ENCODE results near the gene LYPLA2. TPM values are rescaled to one million over a fixed set of nuclear protein-coding genes. Genes with fewer than 3 reads are reported as not detected.

LYPLA2 gene
- total and polyA plus RNA-seq, 4 donors = 26.3 to 71.1 (median 43.2) TPM

DNA sequence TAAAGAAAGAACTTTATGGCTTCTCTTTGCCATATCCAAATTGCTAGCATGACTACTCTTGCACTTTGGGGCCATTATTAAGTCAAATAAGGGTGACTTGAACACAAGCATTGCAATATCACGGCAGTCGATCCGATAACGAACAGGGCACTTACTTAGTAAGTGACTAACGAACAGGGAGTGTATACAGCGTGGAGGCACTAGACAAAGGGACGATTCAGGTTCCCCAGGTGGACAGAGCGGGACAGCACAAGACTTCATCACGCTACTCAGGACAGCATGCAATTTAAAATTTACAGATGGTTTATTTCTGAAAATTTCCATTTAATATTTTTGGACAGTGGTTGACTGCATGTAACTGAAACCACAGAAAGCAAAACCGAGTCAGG is 18.1 kb upstream of the LYPLA2 start:
- no peaks in the 10 kb centered on the region for H3K27me3 ChIP-seq (ENCODE audit: control insufficient read depth in 4 of 4, insufficient read depth in 4 of 4, low read length in 3 of 4)
- 70% methylated on average over 10 of the region's 10 CpGs for WGBS
- no peak overlapping the region for H3K9ac ChIP-seq (ENCODE audit: low read depth in 1 of 2, low read length in 2 of 2)
- H3K9me3 ChIP-seq (ENCODE audit: control insufficient read depth in 4 of 4, low read length in 3 of 4) = no peaks in the 10 kb centered on the region
- H3K36me3 ChIP-seq (ENCODE audit: control insufficient read depth in 4 of 4, insufficient read depth in 3 of 4, low read depth in 1 of 4, low read length in 3 of 4) = peaks cover 0 to 2% (median under 1%) of the 10 kb centered on the region in 4 donors
- TF ChIP-seq SP1 (IDR thresholded peaks at IDR 0.05) = no peak
- TF ChIP-seq TAF1 (conservative IDR thresholded peaks at IDR 0.05) = no peak
- TF ChIP-seq EGR1 (IDR thresholded peaks at IDR 0.05; ENCODE audit: low read depth in 2 of 2) = no peak
- no peak for TF ChIP-seq FOXA2 (IDR thresholded peaks at IDR 0.05)
- TF ChIP-seq GABPA (IDR thresholded peaks at IDR 0.05 in 1 of 2, conservative IDR thresholded peaks at IDR 0.05 in 1 of 2) = no peak
- no peak for TF ChIP-seq NR2F2 (IDR thresholded peaks at IDR 0.05)
- TF ChIP-seq ZBTB33 (IDR thresholded peaks at IDR 0.05) = no peak
- no peak for TF ChIP-seq RXRA (IDR thresholded peaks at IDR 0.05)
- no peak for TF ChIP-seq MAX (IDR thresholded peaks at IDR 0.05)
- no peak for TF ChIP-seq HNF4A (conservative IDR thresholded peaks at IDR 0.05)
- TF ChIP-seq, protein P1, sequence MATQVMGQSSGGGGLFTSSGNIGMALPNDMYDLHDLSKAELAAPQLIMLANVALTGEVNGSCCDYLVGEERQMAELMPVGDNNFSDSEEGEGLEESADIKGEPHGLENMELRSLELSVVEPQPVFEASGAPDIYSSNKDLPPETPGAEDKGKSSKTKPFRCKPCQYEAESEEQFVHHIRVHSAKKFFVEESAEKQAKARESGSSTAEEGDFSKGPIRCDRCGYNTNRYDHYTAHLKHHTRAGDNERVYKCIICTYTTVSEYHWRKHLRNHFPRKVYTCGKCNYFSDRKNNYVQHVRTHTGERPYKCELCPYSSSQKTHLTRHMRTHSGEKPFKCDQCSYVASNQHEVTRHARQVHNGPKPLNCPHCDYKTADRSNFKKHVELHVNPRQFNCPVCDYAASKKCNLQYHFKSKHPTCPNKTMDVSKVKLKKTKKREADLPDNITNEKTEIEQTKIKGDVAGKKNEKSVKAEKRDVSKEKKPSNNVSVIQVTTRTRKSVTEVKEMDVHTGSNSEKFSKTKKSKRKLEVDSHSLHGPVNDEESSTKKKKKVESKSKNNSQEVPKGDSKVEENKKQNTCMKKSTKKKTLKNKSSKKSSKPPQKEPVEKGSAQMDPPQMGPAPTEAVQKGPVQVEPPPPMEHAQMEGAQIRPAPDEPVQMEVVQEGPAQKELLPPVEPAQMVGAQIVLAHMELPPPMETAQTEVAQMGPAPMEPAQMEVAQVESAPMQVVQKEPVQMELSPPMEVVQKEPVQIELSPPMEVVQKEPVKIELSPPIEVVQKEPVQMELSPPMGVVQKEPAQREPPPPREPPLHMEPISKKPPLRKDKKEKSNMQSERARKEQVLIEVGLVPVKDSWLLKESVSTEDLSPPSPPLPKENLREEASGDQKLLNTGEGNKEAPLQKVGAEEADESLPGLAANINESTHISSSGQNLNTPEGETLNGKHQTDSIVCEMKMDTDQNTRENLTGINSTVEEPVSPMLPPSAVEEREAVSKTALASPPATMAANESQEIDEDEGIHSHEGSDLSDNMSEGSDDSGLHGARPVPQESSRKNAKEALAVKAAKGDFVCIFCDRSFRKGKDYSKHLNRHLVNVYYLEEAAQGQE (IDR thresholded peaks at IDR 0.05) = no peak
- TF ChIP-seq ATF3 (IDR thresholded peaks at IDR 0.05) = no peak
- TF ChIP-seq FOXA1 (IDR thresholded peaks at IDR 0.05) = no peak
- DNase-seq (ENCODE audit: low spot score) = no peak
- peaks cover 3 to 42% (median 31%) of the 10 kb centered on the region in 4 donors for H3K4me1 ChIP-seq (ENCODE audit: control insufficient read depth in 4 of 4, insufficient read depth in 4 of 4, low read length in 3 of 4)
- no peak overlapping the region for H3K4me3 ChIP-seq (ENCODE audit: low read depth in 1 of 3, low read length in 3 of 3)
- no peak overlapping the region for H3K27ac ChIP-seq (ENCODE audit: low read depth in 1 of 2, low read length in 2 of 2)

DNA sequence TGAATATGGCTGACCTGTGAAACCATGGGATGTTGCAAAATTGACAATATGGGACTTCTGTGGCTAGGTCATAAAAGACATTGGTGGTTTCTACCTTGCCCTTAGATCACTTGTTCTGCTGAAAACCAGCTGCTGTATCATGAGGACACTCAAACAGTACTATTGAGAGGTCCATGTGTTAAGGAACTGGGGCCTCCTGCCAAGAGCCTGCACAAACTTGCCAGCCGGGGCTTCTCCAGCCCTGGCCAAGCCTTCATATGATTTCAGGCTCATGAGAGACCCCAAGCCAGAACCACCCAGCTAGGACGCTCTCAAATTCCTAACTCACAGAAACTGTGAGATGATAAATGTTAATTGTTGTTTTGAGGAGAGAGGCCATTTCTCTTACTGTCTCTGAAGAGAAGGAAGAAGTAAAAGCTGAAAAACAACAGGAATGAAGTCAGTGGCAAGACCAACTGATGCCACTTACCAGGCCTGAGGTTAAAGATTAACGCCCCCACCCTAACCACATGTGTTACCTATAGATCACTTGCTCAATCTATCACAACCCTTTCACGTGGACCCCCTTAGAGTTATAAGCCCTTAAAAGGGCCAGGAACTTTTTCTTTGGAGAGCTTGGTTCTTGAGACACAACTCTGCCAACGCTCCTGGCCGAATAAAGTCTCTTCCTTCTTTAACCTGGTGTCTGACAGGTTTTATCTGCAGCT is 16.6 kb upstream of the LYPLA2 start:
- Histone ChIP-seq H3K9me3 (ENCODE audit: control insufficient read depth in 4 of 4, low read length in 3 of 4) (no peaks in the 10 kb centered on the region), H3K27ac (ENCODE audit: low read depth in 1 of 2, low read length in 2 of 2) (no peak overlapping the region), H3K36me3 (ENCODE audit: control insufficient read depth in 4 of 4, insufficient read depth in 3 of 4, low read depth in 1 of 4, low read length in 3 of 4) (peaks cover 0 to 2% (median 0%) of the 10 kb centered on the region in 4 donors), H3K4me3 (ENCODE audit: low read depth in 1 of 3, low read length in 3 of 3) (no peak overlapping the region), H3K27me3 (ENCODE audit: control insufficient read depth in 4 of 4, insufficient read depth in 4 of 4, low read length in 3 of 4) (no peaks in the 10 kb centered on the region), H3K9ac (ENCODE audit: low read depth in 1 of 2, low read length in 2 of 2) (no peak overlapping the region), H3K4me1 (ENCODE audit: control insufficient read depth in 4 of 4, insufficient read depth in 4 of 4, low read length in 3 of 4) (peaks cover 6 to 51% (median 38%) of the 10 kb centered on the region in 4 donors)
- 82% methylated on average over 6 of the region's 6 CpGs for WGBS
- no peak for DNase-seq (ENCODE audit: low spot score)
- TF ChIP-seq HNF4G (IDR thresholded peaks at IDR 0.05) = no peak
- no peak for TF ChIP-seq YY1 (IDR thresholded peaks at IDR 0.05)
- no peak for TF ChIP-seq GABPA (IDR thresholded peaks at IDR 0.05 in 1 of 2, conservative IDR thresholded peaks at IDR 0.05 in 1 of 2)
- no peak for TF ChIP-seq RAD21 (IDR thresholded peaks at IDR 0.05)
- TF ChIP-seq ZBTB33 (IDR thresholded peaks at IDR 0.05) = no peak
- TF ChIP-seq EGR1 (IDR thresholded peaks at IDR 0.05; ENCODE audit: low read depth in 2 of 2) = no peak
- no peak for TF ChIP-seq NR2F2 (IDR thresholded peaks at IDR 0.05)
- no peak for TF ChIP-seq HNF4A (conservative IDR thresholded peaks at IDR 0.05)
- TF ChIP-seq FOXA1 (IDR thresholded peaks at IDR 0.05) = no peak
- no peak for TF ChIP-seq SP1 (IDR thresholded peaks at IDR 0.05)
- no peak for TF ChIP-seq MAX (IDR thresholded peaks at IDR 0.05)
- no peak for TF ChIP-seq TAF1 (conservative IDR thresholded peaks at IDR 0.05)
- no peak for TF ChIP-seq ATF3 (IDR thresholded peaks at IDR 0.05)

Measured in liver (tissue), 9 donors.